ENCODE results near the gene ACY1.

ACY1 gene

DNA sequence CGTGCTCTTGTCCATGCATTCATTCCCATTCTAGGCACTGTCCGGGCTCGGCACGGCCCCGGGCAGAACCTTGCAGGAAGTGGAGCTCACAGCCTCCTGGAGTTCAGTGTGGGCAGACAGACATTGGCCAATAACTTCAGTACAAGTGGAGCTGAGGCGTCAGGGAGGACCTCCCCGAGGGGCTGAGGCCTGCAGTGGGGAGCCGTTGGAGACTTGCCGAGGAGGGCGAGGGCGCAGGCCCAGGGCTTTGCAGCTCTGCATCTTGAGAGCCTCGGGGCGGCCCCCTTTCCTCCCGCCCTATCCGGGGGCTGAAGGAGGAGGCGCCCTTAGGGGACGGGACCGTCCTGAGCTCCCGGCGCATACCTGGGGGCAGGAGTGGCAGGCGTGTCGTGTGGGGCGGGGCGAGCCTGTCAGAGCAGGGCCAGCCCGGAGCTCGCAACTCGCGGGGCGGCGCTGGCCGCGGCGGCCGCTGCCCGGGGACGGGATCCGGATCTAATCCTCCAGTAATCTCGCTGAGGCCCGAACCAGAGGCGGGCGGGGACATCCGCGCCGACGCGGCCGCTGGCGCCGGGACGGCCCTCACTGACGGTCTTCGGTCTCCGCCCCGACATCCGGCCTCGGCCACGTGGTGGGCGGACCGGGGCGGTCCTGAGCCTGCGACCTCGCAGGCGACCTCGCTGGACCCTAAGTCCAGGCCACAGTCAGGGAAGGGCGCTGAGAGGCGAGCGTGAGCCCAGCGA is at the start of gene ACY1:
Gene ACY1 (plus strand): TSS at position 698 of the 740 bp plus-strand sequence. CDS start 530 bp downstream, outside the sequence.
- no peak for DNase-seq

DNA sequence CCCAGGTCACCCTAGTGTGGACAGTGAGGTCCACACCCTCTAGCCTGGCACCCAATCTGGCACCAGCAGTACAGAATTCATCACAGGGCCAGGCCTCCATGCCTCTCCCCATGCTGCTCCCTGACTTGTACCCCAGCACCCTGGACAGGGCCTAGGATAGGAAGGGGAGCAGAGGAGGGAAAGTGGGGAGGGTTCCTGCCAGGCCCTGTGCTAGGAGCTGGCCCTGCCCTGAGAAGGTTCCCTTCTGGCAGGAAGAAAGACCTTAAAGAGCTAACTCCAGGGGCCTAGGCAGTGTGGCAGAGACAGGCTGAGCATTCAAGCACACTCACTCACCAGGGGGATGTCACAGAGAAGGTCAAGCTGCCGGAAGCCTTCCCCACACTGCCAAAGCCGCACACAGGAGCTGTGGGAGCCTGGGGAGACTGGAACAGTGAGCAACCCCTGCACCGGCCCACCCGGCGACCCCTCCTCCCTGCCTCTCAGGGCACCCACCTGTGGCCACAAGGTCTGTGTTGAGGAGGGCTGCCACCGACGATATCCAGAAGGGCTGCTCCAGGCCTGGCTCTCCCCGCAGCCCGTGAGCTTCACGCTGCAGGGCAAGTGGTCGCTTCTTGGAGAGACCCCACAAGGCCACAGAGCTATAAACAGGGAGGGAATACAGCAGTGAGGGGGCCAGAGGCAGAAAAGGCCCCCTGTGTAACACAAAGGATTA is 49.0 kb upstream of the ACY1 start:
- no peak for DNase-seq

DNA sequence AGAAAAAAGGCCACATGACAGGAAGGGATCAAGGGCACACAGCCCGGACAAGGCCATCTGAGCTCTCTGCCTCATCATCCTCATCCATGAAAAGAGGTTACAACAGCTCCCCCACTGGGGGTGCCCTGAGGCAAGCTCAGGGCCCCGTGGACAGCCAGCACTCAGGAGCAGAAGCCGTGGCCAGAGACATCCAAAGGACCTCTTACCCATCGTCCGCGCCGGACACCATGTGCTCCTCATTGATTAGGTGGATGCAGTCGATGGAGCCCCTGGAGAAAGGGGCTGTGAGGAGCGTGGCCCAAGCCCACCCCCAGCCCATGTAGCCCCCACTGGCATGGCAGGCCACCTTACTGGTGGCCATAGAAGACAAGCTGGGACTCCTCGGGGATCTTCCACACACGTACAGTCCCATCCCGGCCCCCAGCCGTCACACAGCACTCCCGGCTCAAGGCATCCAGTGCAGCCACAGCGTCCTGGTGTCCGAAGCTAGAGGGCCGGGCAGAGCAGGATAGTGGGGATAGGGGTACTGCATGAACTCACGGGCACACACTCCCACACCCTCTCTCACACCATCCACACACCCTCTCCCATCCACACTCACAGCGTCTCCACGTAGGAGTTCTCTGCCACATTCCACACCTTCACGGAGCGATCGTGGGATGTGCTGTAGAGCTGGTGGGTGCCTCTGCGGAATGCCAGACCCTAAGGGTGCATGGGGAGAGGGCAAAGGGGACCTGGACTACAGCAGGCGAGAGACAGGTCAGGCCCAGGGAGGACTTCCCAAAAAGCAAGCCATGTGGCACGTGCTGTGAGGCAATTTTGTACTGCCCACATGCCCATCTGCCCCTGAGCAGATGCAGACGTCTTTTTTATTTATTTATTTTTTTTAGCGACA is 48.1 kb upstream of the ACY1 start:
- no peak for DNase-seq

DNA sequence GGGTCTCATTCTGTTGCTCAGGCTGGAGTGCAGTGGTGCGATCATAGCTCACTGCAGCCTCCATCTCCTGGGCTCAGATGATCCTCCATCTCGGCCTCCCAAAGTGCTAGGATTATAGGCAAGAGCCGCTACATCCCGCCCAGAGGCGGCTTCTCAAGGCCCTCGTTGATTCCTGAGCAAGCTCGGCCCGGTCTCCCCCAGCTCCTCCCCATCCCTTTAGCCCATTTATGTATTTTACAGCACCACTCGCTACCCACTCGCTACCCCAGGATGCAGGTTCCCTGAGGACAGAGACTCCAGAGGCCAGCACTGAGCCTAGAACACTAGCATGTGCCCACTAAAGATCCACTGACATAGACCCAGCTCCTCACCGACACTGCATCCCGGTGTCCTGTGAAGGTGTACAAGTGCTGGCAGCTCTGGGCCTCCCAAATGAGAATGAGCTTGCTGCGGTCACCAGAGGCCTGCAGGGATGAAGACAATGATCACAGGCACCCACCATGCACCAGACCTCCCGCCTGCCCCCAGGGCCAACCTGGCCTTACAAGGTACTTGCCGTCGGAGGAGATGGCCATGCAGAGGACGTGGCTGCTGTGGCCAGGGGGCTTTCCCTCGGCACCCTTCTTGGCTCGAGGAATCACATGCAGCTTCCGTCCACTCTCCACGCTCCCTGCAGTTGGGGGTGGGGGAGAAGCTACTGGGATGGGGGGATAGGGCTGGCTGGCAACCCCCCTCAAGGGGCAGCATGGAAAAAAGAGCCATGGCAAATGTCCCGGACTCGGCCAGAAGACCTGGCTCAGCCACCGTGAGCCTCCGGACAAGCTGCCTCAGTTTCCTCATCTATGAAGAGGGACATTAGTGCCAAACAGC is 47.2 kb upstream of the ACY1 start:
- no peak for DNase-seq

DNA sequence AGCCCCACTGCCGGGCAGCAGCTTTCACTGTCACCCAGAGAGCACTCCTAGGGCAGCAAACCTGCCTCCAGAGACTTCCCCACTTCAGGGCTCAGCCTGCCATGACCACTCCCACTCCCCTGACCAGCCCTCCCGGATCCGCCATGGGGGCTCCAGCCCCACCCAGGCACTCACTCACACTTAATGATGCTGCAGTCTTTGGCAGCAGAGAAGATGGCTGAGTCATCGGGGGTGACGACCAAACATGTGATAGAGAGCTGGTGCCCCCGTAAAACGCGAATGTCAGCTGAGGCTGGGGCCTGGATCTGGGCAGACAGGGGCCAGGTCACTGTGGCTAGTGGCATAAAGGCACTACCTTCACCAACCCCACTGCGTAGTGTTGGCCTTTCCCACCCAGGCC is 46.3 kb upstream of the ACY1 start:
- DNase-seq: no peak

DNA sequence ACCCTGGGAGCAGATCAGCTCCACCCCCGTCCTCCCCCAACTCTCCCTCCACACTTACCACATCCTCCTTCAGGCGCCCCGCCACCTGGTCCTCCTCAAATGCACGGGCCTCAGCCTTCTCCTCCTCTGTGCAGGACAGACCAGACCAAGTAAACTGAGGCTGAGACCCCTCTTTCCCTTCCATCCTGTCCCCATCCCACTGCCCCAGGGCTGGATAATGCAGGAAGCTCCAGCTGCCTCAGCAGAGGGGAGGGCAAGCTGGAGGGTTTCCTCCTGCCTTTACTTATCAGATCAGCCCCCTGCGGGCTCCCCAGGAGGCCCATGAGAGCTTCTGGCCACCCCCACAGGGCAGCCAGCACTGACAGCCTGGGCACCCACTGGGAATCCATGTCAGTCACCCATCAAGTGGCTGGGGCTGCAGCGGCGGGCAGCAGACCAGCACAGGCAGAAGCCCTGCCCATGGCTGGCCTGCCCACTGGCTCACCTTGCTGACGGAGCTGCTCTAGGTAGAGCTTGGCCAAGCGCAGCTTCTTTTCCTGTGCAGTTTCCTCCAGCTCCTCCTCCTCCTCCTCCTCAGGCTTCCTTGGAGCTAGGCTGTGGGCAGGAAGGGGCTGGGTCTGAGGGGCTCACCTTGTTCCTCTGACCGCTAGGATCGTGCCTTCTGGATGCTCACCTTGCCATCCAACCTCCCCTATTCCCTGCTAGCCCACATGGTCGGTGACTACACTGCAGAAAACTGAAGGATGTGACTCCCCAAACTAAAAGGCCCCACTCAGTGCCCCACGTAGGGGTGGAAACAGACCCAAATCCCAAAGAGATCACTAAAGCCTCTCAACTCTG is 45.5 kb upstream of the ACY1 start:
- DNase-seq: no peak

DNA sequence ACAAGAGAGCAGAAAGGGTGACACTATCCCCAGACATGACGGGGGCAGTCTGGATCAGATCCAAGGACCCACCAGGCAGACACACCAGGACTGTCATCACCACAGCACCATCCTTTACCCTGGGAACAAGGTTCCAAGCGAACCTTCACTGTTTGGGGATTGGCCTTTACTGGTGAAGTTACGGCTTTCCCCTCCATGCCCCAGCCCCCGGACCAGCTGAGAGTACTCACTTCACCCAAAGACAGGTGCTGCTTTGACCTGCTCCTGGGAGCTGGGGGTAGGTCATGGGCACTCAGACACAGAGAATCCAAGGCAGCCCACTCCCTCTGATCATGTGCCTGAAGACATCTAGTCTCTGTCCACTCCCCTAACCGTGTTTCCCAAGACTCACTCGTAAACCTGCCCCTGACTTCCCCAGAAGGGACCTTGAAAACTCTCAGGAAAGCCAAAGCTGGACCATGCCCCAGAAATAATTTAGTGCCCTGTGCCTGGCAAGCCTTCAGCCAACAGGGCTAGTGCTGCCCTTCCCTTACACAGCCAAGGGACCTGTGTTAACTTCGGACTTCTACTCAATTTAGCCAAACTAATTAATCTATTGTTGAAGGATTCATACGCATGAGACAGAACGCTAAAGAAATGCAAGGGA is 44.4 kb upstream of the ACY1 start:
- DNase-seq: no peak

DNA sequence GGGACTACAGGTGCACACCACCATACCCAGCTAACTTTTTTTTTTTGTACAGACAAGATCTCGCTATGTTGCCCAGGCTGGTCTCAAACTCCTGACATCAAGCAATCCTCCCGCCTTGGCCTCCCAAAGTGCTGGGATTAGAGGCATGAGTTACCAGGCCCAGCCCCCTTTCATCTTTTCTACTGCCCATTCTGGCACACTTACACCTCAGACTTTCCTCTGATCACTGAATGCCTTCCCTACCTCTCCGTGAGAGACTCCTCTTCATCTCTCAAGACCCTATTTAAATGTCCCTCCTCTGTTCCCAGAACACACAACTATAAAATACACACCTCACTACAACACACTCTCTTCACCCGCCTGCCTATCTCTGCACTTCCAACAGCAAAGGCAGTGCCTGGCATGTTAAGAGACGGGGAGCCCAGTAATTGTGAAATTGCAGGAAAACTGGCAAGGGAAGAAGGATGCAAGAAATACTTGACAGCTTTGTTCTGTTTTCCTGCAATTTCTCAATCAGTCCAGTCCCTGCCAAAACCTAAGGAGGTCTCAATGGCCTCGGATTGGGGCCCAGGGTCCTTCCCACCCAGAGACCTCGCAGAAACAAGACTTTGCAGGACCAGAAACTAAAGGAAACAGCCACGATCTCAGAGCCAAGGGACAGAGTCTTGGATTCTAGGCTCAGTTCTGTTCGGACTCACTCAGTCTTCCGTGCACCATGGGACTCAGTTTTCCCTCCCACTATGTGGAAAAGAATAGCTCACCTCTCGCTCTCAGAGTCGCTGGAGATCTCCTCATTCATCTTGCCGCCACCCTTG is 42.5 kb upstream of the ACY1 start:
- DNase-seq: no peak

DNA sequence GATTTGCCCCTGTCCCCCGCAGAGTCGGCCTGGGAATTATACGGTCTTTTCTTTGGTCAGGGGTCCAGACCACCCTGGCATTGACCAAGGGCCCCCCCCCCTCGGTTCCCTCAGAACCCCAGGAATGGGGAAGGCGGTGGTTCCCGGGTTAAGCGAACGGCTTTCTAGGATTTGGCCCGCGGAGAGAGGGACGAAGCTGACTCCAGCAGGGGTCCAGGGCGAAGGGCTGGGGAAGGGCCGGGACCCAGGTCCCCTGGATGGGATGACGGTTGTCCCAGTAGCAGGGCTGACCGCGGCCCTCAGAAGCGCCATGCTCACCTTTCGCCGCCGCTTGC is 41.9 kb upstream of the ACY1 start:
- no peak for DNase-seq

DNA sequence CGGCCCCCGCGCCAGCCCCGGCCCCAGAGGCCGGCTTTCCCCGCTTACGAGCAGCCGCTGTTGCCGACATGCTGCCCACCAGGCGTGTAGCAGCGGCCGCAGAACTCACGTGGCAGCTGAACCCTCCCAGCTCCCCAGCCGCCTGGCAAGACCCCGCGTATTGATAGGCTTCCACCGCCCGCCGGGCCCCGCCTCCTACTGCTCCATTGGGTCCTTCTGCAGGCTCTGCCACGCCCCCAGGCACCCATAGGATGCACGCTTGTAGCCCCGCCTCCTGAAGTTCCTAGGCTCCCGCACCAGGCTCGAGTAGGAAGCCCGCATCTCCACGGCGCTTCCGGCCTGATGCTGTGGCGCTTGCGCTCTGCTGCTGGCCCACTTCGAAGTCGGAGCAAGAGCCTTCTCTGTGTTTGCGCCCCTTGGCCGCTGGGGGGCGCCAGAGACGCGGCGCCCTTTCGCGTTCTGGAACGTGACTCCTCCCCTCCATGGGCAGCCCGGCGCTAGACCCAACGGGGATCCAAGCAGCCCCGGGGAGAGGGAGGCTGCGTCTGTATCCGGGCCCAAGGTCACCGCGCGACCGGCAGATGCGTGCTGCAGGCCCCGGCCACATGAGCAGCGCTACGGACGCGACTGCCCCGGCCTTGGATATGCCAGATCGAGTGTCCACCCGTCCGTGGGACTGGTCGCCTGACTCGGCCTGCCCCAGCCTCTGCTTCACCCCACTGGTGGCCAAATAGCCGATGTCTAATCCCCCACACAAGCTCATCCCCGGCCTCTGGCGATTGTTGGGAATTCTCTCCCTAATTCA is 41.3 kb upstream of the ACY1 start, which contains the start of the genes PARP3 and RRP9:
Gene PARP3 (plus strand): TSS at position 566 of the 805 bp plus-strand sequence. CDS start 993 bp downstream, outside the sequence.
Gene RRP9 (minus strand): TSS at position 107 of the 805 bp plus-strand sequence. CDS start 37 bp downstream, at position 70.
- peak; percentile 94 for DNase-seq

DNA sequence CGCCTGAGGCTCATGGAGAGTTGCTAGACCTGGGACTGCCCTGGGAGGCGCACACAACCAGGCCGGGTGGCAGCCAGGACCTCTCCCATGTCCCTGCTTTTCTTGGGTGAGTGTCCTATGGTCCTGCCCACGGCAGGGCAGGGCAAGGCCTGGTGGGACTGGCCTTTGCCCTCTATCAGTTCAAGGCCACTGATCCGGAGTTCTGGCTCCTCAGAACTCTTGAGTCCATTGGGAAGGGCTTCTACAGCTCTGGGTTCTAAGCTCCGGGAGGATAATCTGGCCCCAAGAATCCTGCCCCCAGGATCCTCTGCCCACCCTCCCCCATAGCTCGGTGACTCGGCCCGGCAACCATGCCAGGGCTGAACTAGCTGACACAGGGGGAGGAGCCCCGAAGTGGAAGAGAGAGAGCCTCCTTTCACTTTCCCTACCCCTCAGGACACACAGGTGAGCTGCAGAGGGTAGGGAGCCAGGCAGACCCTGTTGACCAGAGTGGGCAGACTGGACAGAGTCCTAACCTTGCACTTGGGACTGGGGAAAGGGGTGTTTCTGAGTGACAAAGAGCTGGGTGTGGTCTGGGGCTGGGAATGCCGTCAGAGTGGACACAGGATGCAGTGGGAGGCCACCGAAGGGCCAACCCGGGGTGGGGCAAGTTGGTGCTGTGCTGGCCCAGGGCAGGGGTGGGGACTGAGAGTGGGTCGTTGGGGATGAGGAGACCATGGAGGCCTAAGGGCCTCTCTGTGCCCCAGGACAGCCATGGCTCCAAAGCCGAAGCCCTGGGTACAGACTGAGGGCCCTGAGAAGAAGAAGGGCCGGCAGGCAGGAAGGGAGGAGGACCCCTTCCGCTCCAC is 40.5 kb upstream of the ACY1 start:
- no peak for DNase-seq

DNA sequence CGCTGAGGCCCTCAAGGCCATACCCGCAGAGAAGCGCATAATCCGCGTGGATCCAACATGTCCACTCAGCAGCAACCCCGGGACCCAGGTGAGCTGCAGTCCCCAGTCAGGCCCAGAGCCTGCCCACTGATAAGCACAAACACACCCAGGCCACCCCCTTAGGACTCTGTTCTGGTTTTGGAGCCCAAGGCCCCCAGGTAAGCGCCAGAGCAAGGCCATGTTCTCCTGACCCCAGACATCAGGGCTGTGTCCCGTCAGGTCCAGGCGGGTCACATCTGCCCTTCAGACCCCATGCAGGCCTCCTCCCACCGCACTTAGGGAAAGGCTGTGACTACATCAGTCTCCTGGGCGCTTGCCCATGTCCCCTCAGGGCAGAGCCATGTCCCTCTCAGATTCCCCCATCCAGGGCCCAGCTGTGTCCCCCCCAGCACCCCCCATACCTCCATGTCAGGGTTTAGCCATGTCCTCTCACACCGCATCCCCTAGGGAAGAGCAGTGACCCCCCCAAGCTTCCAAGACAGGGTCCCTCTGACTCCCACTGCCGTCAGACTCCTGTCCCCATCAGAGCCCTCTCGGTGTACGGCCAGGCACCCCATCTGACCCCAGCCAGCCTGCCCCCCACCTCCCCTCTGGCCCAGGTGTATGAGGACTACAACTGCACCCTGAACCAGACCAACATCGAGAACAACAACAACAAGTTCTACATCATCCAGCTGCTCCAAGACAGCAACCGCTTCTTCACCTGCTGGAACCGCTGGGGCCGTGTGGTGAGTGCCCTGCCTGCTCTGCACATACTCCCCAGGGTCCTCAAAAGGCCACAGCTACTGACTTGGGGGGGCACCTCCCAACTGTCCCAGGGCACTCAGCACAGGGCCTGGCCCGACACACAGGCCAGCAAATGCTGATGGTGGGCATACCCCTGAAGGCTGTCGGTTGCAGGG is 39.6 kb upstream of the ACY1 start:
- no peak for DNase-seq

DNA sequence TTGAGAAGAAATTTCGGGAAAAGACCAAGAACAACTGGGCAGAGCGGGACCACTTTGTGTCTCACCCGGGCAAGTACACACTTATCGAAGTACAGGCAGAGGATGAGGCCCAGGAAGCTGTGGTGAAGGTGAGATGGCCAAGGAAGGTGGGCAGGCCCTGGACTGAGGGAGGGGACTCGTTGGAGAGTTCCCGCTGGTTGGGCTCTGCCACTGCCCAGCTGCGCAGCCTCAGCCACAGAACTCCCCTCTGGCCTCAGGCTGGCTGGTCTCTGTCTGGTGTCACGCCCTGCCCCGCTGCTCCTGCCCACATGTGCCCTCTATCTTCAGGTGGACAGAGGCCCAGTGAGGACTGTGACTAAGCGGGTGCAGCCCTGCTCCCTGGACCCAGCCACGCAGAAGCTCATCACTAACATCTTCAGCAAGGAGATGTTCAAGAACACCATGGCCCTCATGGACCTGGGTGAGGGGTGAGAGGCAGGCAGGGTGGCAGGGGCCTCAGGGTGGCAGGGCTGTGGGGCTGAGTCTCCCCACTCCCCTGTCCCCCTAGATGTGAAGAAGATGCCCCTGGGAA is 38.8 kb upstream of the ACY1 start:
- DNase-seq: no peak

DNA sequence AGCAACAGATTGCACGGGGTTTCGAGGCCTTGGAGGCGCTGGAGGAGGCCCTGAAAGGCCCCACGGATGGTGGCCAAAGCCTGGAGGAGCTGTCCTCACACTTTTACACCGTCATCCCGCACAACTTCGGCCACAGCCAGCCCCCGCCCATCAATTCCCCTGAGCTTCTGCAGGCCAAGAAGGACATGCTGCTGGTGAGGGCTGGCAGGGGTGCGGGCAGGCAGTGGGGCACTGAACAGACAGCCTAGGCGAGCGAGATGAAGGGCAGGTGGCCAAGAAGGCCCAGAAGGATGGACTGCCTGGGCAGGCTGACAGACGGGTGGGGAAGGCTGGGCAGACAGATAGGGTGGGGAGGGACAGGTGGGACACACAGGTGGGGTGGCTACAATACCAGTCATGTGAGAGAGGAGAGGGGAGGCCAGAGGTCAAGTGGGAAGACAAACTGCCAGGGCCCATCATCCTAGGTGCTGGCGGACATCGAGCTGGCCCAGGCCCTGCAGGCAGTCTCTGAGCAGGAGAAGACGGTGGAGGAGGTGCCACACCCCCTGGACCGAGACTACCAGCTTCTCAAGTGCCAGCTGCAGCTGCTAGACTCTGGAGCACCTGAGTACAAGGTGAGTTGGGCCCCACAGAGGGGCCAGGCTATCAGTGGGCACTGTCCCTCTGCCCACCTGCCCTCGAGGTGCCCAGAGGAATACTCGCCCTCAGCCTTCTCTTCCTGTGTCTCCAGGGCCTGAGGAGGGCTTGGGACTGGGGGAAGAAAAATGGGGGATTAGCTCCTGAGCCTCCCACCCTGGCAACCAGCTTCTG is 38.1 kb upstream of the ACY1 start:
- no peak for DNase-seq

DNA sequence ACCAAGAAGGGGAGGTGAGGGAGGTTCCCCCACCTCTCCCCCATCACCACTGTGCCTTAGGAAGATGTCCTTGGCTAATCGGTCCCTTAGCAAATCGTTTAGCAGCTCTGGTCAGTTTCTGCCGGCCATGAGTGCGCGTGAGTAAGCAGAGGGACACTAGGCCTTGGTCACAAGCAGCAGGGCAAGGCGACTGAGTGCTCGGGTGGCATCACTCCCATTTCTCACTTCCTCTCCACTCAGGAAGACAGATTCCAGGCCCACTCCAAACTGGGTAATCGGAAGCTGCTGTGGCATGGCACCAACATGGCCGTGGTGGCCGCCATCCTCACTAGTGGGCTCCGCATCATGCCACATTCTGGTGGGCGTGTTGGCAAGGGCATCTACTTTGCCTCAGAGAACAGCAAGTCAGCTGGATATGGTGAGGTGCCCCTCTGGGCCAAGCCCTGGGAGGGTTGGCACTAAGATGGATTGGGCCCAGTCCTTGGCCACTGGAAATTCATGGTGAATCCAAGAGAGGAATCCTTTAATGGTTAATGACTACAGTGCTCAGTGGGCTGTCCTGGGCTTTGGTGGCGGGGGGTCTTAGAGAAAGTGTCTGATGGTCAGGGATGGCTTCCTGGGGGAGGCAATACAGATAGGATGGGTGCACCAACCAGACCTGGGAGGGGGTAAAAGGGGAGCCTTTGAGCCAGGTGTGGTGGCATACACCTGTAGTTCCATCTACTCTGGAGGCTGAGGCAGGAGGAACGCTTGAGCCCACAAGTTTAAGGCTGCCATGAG is 37.2 kb upstream of the ACY1 start:
- DNase-seq: no peak
